ENCODE results near the gene CUBN. TPM values are rescaled to one million over a fixed set of nuclear protein-coding genes. Genes with fewer than 3 reads are reported as not detected.

Gene CUBN
- total RNA-seq, 1 experiment from 2014 or later = 0.46 TPM

DNA sequence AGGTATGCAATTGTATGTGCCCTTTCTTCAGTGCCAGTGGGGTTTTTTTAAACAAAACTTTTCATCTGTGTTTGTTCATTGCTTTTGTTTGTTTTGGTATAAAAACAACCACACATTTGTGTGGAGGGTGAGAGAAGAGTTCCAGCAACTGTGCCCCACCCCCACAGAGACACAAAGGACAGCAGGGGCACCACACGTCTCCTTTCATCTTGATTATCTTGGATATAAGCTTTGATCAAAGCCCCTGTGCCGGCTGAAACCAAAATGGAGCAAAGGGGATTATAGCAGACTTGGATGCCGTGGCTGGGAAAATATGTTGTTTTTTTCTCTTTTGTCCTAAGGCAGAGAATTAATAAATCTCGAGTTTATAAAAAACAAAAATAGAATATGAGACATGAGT, 200.5 kb downstream of the CUBN start:
- no peaks in the 10 kb centered on the region for H3K9me3 Mint-ChIP-seq
- peaks cover 18% of the 10 kb centered on the region for H3K4me1 Mint-ChIP-seq
- no peak for TF ChIP-seq NR2C2 (CRISPR knock-in tag; IDR thresholded peaks at IDR 0.05)
- TF ChIP-seq, protein P1, sequence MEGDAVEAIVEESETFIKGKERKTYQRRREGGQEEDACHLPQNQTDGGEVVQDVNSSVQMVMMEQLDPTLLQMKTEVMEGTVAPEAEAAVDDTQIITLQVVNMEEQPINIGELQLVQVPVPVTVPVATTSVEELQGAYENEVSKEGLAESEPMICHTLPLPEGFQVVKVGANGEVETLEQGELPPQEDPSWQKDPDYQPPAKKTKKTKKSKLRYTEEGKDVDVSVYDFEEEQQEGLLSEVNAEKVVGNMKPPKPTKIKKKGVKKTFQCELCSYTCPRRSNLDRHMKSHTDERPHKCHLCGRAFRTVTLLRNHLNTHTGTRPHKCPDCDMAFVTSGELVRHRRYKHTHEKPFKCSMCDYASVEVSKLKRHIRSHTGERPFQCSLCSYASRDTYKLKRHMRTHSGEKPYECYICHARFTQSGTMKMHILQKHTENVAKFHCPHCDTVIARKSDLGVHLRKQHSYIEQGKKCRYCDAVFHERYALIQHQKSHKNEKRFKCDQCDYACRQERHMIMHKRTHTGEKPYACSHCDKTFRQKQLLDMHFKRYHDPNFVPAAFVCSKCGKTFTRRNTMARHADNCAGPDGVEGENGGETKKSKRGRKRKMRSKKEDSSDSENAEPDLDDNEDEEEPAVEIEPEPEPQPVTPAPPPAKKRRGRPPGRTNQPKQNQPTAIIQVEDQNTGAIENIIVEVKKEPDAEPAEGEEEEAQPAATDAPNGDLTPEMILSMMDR (IDR thresholded peaks at IDR 0.05) = no peak
- TF ChIP-seq TP53 (CRISPR knock-in tag; IDR thresholded peaks at IDR 0.05) = no peak
- no peak for TF ChIP-seq RORB (CRISPR knock-in tag; IDR thresholded peaks at IDR 0.05)
- TF ChIP-seq, protein P2, sequence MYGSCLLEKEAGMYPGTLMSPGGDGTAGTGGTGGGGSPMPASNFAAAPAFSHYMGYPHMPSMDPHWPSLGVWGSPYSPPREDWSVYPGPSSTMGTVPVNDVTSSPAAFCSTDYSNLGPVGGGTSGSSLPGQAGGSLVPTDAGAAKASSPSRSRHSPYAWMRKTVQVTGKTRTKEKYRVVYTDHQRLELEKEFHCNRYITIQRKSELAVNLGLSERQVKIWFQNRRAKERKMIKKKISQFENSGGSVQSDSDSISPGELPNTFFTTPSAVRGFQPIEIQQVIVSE (CRISPR knock-in tag; IDR thresholded peaks at IDR 0.05; ENCODE audit: borderline replicate concordance) = no peak
- TF ChIP-seq ZNF317 (CRISPR knock-in tag; IDR thresholded peaks at IDR 0.05; ENCODE audit: borderline replicate concordance, low read depth) = no peak
- TF ChIP-seq, protein P3, sequence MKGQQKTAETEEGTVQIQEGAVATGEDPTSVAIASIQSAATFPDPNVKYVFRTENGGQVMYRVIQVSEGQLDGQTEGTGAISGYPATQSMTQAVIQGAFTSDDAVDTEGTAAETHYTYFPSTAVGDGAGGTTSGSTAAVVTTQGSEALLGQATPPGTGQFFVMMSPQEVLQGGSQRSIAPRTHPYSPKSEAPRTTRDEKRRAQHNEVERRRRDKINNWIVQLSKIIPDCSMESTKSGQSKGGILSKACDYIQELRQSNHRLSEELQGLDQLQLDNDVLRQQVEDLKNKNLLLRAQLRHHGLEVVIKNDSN (CRISPR knock-in tag; IDR thresholded peaks at IDR 0.05) = no peak
- TF ChIP-seq NFATC4 (CRISPR knock-in tag; IDR thresholded peaks at IDR 0.05) = no peak
- H3K36me3 Mint-ChIP-seq = no peaks in the 10 kb centered on the region
- H3K27me3 Mint-ChIP-seq (ENCODE audit: low read depth) = peaks cover 2% of the 10 kb centered on the region; the same call in 1 of the 2 replicates
- CTCF ChIA-PET = interaction anchor here (0.6 kb wide), 1 partner anchor 1308 kb away, joined by 4 read pairs; no protein-coding TSS in a partner anchor
- no peak overlapping the region for H3K4me3 Mint-ChIP-seq
- DNase-seq (ENCODE audit: low spot score) (no peak), ATAC-seq (0 out of 2 replicates have a peak, but pooled peaks have one; percentile 22)
- POLR2A ChIA-PET = no interaction called here
- no peak overlapping the region for H3K27ac Mint-ChIP-seq

DNA sequence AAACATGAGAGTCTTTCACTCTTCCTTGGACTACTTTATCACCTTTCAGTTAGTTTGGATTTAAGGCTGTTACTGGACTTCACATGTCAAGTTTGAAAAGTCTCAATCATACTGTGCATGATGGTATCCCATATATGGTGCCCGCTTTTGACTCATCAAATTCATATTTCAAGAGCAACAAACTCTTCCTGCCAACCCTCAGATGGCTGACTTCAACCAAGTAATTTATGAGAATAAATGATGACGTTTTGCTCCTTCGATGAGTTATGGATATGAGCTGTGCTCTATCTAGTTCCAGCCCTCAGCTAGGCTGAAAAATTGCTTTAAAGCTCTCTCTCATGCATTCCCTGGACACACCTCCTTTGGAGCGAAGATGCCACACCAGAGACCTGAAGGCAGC, 202.1 kb downstream of the CUBN start:
- no peak for ATAC-seq
- H3K27me3 Mint-ChIP-seq (ENCODE audit: low read depth) = peaks cover 2% of the 10 kb centered on the region; the same call in 1 of the 2 replicates
- H3K36me3 Mint-ChIP-seq = no peaks in the 10 kb centered on the region
- DNase-seq (ENCODE audit: low spot score) = no peak
- H3K9me3 Mint-ChIP-seq = no peaks in the 10 kb centered on the region
- H3K4me1 Mint-ChIP-seq = peaks cover 18% of the 10 kb centered on the region
- no peak overlapping the region for H3K4me3 Mint-ChIP-seq
- H3K27ac Mint-ChIP-seq = no peak overlapping the region
- ChIA-PET POLR2A (no interaction called here), CTCF (no interaction called here)
- TF ChIP-seq GRHL2 (CRISPR knock-in tag; IDR thresholded peaks at IDR 0.05; ENCODE audit: insufficient replicate concordance, severe bottlenecking) (no peak), TP53 (CRISPR knock-in tag; IDR thresholded peaks at IDR 0.05) (no peak), ZNF121 (CRISPR knock-in tag; IDR thresholded peaks at IDR 0.05) (no peak), ZBTB21 (CRISPR knock-in tag; IDR thresholded peaks at IDR 0.05; ENCODE audit: borderline replicate concordance) (no peak), SOX15 (CRISPR knock-in tag; IDR thresholded peaks at IDR 0.05) (no peak), JAZF1 (CRISPR knock-in tag; IDR thresholded peaks at IDR 0.05) (no peak), RELA (CRISPR knock-in tag; IDR thresholded peaks at IDR 0.05; ENCODE audit: borderline replicate concordance) (no peak), ZNF396 (CRISPR knock-in tag; IDR thresholded peaks at IDR 0.05; ENCODE audit: borderline replicate concordance) (no peak), FOXP1 (CRISPR knock-in tag; IDR thresholded peaks at IDR 0.05; ENCODE audit: borderline replicate concordance) (no peak), NR2C2 (CRISPR knock-in tag; IDR thresholded peaks at IDR 0.05) (no peak), TEAD4 (CRISPR knock-in tag; IDR thresholded peaks at IDR 0.05) (no peak), SMAD4 (CRISPR knock-in tag; IDR thresholded peaks at IDR 0.05) (no peak), ZNF232 (CRISPR knock-in tag; IDR thresholded peaks at IDR 0.05) (no peak), NFE2L1 (CRISPR knock-in tag; IDR thresholded peaks at IDR 0.05) (no peak)
- TF ChIP-seq, protein P4, sequence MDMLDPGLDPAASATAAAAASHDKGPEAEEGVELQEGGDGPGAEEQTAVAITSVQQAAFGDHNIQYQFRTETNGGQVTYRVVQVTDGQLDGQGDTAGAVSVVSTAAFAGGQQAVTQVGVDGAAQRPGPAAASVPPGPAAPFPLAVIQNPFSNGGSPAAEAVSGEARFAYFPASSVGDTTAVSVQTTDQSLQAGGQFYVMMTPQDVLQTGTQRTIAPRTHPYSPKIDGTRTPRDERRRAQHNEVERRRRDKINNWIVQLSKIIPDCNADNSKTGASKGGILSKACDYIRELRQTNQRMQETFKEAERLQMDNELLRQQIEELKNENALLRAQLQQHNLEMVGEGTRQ (CRISPR knock-in tag; IDR thresholded peaks at IDR 0.05) = no peak
- TF ChIP-seq, protein P5, sequence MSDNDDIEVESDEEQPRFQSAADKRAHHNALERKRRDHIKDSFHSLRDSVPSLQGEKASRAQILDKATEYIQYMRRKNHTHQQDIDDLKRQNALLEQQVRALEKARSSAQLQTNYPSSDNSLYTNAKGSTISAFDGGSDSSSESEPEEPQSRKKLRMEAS (CRISPR knock-in tag; IDR thresholded peaks at IDR 0.05) = no peak
- TF ChIP-seq, protein P6, sequence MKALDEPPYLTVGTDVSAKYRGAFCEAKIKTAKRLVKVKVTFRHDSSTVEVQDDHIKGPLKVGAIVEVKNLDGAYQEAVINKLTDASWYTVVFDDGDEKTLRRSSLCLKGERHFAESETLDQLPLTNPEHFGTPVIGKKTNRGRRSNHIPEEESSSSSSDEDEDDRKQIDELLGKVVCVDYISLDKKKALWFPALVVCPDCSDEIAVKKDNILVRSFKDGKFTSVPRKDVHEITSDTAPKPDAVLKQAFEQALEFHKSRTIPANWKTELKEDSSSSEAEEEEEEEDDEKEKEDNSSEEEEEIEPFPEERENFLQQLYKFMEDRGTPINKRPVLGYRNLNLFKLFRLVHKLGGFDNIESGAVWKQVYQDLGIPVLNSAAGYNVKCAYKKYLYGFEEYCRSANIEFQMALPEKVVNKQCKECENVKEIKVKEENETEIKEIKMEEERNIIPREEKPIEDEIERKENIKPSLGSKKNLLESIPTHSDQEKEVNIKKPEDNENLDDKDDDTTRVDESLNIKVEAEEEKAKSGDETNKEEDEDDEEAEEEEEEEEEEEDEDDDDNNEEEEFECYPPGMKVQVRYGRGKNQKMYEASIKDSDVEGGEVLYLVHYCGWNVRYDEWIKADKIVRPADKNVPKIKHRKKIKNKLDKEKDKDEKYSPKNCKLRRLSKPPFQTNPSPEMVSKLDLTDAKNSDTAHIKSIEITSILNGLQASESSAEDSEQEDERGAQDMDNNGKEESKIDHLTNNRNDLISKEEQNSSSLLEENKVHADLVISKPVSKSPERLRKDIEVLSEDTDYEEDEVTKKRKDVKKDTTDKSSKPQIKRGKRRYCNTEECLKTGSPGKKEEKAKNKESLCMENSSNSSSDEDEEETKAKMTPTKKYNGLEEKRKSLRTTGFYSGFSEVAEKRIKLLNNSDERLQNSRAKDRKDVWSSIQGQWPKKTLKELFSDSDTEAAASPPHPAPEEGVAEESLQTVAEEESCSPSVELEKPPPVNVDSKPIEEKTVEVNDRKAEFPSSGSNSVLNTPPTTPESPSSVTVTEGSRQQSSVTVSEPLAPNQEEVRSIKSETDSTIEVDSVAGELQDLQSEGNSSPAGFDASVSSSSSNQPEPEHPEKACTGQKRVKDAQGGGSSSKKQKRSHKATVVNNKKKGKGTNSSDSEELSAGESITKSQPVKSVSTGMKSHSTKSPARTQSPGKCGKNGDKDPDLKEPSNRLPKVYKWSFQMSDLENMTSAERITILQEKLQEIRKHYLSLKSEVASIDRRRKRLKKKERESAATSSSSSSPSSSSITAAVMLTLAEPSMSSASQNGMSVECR (CRISPR knock-in tag; IDR thresholded peaks at IDR 0.05; ENCODE audit: borderline replicate concordance) = no peak
- TF ChIP-seq, protein P7, sequence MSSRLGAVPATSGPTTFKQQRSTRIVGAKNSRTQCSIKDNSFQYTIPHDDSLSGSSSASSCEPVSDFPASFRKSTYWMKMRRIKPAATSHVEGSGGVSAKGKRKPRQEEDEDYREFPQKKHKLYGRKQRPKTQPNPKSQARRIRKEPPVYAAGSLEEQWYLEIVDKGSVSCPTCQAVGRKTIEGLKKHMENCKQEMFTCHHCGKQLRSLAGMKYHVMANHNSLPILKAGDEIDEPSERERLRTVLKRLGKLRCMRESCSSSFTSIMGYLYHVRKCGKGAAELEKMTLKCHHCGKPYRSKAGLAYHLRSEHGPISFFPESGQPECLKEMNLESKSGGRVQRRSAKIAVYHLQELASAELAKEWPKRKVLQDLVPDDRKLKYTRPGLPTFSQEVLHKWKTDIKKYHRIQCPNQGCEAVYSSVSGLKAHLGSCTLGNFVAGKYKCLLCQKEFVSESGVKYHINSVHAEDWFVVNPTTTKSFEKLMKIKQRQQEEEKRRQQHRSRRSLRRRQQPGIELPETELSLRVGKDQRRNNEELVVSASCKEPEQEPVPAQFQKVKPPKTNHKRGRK (CRISPR knock-in tag; IDR thresholded peaks at IDR 0.05; ENCODE audit: borderline replicate concordance) = no peak

Measured in WTC11 (cell line).